HG03575 (cell line): ENCODE results near the gene HNRNPA1L2.
"Not testable (repeated sequence)": the region's sequence is repeated elsewhere in the genome, so short reads cannot be mapped to it uniquely, and the experiment has no call there.

Experiments used
- ATAC-seq: cut with Tn5 transposase; IDR thresholded peaks from one replicate; pipeline ENCODE4 v1.9.1; 2021; ENCODE audit not compliant: unreplicated experiment, insufficient number of reproducible peaks, low FRiP score; ENCODE audit errors: extremely low read depth

Gene HNRNPA1L2

DNA sequence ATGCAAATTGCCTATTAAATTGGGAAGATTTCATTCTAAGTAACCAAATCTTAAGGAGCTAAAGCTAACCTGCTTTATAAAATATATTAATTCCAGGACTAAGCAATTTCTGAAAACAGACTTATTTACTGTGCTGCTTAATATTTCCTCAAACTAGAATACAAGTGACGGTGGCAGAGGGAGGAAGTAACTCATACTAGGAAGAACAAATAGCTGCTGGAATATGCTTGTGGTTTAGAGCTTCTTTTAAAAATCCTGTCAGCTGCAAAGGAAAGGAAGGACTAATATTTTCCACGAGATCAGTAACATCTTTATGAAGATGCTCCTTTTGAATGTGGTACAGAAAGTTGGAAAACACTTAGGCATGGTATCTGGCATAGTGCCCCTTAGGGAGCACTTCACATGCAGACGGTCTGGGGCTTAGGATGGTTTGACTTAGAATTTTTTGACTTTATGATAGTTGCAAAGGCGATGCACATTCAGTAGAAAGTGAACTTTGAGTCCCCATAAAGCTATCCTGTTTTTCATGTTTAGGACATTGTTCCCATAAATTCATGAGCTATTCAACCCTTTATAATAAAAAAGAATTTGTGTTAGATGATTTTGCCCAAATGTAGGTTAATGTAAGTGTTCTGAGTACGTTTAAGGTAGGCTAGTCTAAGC lies 3.4 kb upstream of the HNRNPA1L2 start:
- ATAC-seq = no peak

DNA sequence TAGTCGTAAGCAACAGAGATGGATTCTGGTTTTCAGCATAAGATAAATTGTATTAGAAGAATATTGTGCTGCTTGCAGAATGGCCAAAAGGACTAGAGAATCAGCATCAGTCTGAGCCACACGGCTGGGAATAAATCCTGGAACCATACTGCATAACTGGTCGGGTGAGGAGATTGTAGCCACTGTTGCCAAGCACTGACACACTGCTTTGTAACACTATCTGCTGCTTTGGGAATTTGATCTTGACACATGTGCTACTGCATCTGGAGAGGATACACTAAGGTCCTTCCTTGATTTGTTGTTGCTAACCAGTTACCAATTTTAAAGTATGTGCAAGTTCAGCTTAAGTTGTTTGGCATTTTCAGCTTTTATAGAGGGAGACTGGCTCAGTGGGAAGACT lies 1.9 kb downstream of the HNRNPA1L2 start:
- no peak for ATAC-seq

DNA sequence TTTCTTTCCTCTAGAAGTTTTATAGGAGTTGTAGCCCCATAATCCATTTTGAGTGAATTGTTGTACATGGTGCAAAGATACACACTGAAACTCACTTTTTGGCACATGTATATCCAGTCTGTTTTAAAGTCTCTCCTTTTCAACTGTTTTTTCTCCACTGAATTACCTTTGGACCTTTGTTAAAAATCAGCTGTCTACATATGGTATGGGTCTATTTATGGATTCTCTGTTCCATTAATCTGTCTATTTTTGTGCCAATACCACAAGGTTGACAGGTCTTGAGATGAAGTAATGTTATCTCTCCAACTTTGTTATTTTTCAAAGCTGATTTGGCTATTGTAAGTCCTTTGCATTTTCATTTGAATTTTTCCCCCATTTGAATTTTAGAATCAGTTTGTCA lies 4.7 kb downstream of the HNRNPA1L2 start:
- ATAC-seq = no peak

DNA sequence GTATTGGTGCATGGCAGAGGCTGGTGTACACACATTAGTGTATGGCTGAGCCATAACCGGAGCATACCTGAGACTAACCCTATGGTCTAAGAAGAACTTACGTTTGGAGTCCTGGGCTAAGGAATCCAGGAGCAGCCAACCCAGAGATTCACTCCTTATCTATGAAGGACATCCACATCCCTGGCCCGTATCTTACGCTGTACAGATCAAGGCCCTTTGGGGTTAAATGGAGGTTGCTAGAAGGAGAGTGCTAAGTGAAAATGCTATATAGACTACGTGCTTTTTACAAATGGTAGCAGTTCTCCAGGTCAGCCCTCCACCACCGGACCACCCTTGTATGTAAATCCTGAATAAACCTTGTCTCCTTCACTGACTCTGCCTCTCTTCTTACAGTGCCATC lies 8.5 kb downstream of the HNRNPA1L2 start:
- ATAC-seq = no peak

DNA sequence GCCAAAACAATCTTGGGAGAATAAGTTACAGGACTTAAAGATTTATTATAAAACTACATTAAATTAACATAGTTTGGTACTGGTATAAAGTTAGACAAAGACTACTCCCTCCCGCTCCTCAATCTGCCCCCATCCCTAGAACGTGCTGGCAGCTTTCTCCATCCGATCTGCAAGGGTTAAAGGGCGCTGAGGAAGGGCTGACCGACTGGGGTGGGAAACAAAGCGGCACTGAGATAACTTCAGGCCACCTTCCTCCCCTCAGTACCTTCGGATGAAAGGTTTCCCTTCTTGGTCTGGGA lies 9.6 kb downstream of the HNRNPA1L2 start:
- ATAC-seq = no peak

DNA sequence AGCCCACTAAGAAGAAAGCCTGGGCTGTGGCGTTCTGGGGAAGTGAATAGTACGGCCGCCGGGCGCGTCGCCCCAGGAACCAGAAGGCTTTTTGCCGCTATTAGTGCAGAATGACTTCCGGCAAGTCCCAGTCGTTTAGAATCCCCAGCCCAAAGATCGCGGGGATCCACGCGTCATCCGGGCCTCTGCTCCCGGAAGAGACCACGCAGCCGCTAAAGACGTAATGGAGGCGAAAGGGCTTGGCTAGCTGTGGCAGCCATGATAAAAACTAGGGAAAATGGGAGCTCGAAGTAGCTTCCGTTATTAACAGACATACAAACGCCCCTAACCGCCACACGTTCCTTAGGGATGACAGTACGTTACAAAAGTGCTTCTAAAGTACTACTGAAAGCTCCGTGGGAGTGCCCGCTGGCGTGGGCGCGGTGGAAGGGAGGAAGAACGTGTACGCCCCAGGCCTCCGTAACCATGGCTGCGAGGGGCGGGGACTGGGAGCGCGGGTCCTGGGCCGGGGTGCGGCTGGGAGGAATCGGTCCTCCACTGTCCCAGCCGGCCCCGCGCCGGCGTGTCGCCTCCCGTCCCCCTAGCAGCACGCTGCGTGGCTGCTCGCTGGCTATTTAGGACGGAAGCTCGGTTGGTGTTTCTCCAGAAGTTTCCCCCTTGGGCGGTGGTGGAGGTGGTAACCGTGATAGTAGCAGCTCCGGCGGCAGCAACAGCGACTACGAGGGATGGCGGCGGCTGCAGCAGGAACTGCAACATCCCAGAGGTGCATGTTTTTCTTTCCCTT lies 10.2 kb downstream of the HNRNPA1L2 start, which contains the start of gene SUGT1:
Gene SUGT1 (plus strand): TSS at position 641 of the 784 bp plus-strand sequence. CDS start 85 bp downstream, at position 726.
- peak; percentile 92 for ATAC-seq

DNA sequence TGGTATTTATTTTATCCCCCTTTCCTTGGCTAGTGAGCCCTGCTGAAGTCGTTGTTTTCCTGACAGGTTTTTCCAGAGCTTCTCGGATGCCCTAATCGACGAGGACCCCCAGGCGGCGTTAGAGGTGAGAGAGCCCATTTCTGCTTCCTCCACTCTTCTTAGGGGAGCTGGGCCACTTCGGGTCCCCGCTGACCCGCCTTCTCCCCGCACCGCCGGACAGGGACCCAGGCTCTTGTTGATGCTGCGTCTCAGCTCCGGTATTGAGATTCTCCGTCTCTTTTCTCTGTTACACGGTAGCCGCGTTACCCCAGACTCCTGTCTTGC lies 10.7 kb downstream of the HNRNPA1L2 start:
- peak; percentile 9 for ATAC-seq

DNA sequence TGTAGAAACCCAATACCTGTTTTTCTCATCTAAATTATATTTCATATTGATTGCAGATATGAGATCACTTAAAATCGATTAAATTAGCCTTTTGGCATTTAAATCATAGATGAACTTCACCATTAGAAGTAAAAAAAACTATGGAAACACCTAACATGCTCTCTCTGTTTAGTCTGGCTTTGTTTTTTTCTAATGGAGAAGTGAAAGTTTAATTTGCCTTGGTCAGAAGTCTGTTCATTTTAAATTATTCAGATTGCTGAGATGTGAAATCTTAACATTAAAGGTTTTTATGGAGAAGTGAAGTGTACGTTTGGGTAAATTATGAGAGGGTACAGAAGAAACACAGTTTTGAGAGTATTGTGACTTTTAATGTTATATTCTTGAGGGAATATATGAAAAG lies 17.1 kb downstream of the HNRNPA1L2 start:
- ATAC-seq = no peak

DNA sequence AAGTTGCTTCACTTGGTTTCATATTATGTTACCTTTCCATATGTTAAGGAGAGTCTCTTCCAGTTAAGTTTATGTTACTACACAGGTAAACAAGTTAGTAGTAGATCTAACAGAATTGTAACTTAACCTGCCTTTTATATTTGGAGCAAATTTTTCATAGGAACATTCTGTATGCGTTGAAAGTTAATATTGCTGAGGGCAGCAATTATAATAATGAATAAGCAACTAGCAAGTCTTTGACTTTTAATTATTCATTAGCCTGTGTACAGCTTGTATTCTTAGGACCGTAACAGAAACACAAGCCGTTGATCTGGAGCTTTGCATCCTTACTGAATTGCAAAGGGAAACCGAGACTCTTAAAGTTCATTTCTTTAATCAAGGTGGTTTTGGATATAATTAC lies 22.0 kb downstream of the HNRNPA1L2 start:
- no peak for ATAC-seq

DNA sequence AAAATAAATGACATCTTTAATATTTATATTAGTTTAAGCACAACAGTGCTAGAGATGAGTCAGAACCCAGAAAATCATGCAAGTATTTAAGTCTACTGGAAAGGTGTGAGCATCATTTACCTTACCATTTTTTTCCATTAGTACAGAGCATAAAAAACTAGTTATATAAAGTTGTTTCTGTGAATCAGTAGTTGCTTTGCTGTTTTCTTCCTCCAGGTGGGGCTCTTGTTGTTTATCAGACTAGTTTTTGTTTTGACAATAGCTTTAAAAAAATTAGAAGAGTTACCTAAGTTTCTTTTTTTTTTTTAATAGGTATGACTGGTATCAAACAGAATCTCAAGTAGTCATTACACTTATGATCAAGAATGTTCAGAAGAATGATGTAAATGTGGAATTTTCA lies 23.1 kb downstream of the HNRNPA1L2 start:
- ATAC-seq = no peak

DNA sequence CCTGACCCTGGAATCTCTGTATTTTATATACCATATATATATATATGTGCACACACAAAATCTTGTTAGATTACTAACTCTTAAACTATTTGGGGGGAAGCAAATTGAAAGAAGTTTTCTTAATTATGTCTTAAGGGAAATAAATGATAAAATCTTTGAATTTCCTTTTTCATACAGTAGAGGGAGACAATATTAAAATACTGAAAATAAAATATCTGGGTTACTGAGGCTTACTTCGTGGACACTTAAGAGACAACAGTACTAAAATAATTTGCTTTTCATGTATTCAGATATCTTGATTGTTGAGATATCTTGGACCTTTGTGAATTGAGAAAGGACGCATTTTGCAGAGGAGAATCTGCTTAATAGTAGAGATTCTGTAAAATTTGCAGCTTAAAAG lies 27.4 kb downstream of the HNRNPA1L2 start:
- ATAC-seq = no peak

DNA sequence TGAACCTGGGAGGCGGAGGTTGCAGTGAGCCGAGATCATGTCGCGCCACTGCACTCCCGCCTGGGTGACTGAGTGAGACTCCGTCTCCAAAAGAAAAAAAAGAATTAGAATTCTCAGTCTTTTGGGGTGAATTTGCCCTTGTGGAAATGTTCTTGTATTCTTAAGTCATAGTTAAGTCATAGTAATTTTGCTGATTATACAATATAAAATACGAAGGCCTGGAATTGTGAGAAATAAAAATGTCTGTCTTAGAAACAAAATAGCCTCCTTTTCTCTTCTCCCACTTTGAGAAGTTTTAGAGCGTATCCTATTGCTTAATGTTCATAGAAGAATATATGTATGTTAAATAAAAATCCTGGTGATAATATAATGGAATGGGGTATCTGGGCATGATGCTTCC lies 28.5 kb downstream of the HNRNPA1L2 start:
- no peak for ATAC-seq

DNA sequence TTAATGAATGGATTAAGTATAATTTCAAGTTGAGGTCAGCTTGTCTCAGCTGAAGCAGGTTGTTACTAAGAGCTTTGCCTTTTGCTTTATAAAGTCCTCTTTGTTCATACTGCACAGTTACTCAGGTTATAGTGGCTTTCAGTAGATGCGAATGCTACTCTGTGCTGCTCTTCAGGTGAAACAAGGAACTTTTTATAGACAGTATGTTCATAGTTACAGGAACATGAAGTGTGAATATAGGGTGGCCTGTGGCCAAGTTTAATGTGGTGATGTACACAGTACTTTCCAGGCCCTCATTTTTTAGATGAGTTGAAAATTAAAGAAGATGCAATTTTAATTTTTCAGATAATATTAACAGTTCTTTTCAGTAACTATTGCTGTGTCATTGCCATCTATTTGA lies 31.2 kb downstream of the HNRNPA1L2 start:
- no peak for ATAC-seq

DNA sequence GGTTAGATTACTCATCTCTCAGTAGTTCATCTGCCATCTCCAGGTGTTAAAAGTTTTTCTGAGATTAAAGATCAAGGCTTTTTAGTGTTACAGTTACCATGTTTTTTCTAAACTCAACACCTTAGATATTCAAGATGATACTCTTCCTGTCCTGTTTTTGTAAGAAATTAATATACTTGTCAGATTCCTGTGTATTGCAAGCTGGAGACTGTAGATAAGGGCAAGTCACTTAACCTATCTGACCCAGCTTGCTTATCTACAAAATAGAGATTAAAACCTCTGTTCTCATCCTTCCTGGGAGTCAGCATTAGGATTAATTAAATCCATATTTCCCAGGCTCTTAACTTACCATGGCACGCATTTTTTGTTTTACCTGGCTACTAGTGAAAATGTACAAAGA lies 35.6 kb downstream of the HNRNPA1L2 start:
- ATAC-seq = no peak

DNA sequence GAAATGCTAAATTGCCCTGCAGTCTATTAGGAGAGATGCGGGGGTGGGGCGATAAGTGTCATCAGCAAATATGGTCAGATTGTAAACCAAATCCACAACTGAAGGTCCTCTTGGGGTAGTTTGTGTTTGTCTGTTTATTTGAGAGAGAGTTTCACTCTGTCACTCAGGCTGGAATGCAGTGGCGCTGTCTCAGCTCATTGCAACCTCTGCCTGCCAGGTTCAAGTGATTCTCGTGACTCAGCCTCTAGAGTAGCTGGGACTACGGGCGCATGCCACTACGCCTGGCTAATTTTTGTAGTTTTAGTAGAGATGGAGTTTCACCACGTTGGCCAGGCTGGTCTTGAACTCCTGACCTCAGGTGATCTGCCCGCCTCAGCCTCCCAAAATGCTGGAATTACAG lies 43.6 kb downstream of the HNRNPA1L2 start:
- not testable (repeated sequence) for ATAC-seq

DNA sequence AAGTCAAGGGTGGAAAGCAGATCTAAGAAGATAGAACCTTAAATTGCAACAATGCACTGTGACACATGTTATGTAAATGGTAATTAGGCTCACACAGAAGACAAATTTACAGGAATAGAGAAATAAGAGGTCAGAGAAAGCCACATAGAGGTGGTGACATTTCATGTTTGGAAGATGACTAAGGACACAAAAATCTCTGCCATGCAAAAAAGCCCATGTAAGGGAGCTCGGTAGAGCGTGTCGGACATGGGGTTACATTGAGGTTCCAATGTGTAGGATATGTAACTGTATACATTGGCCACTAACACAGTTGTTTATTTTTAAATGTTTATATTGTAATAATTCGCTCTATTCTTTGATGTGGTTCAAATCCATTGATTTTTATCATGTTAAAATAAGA lies 44.1 kb downstream of the HNRNPA1L2 start:
- ATAC-seq = no peak
